Fibroblast of lung (primary cell): ENCODE results near the gene DOK5. TPM values are rescaled to one million over a fixed set of nuclear protein-coding genes. Genes with fewer than 3 reads are reported as not detected.
"Not testable (repeated sequence)": the region's sequence is repeated elsewhere in the genome, so short reads cannot be mapped to it uniquely, and the experiment has no call there.

Experiments used
- DNase-seq, 2 donors: peaks; one replicate each; pipeline versions ENCODE4 v3.0.0 to v3.0.0-alpha.2; 2010; ENCODE audit warnings: low read depth in 2 of 2
- H2AFZ ChIP-seq: 2 replicates; pipeline ENCODE4 v1.5.1; 2012; ENCODE audit warnings: low read length, control low read depth, inconsistent platforms
- H3K27ac ChIP-seq: 2 replicates; pipeline ENCODE4 v1.5.1; 2011; ENCODE audit warnings: low read length, control low read depth; ENCODE audit not compliant: insufficient read depth
- H3K27me3 ChIP-seq: 2 replicates; pipeline ENCODE4 v1.5.1; 2011; ENCODE audit warnings: mild to moderate bottlenecking, low read length; ENCODE audit not compliant: control insufficient read depth, insufficient read depth
- H3K36me3 ChIP-seq: 2 replicates; pipeline ENCODE4 v1.5.1; 2011; ENCODE audit warnings: low read length; ENCODE audit not compliant: control insufficient read depth, insufficient read depth
- H3K4me1 ChIP-seq: 2 replicates; pipeline ENCODE4 v1.5.1; 2011; ENCODE audit warnings: low read length; ENCODE audit not compliant: control insufficient read depth, insufficient read depth; ENCODE audit errors: extremely low read depth
- H3K4me2 ChIP-seq: 2 replicates; pipeline ENCODE4 v1.5.1; 2011; ENCODE audit warnings: low read length, control low read depth; ENCODE audit not compliant: insufficient read depth; ENCODE audit errors: extremely low read depth
- H3K4me3 ChIP-seq, 4 experiments: fragments of 200-600 bp in 1 of 4; sonication (generic) in 1 of 4; replicated peaks in 1 of 4; 2 replicates each; pipeline ENCODE4 v1.5.1; 2011 to 2016; ENCODE audit warnings: low read length in 4 of 4, low read depth in 3 of 4, mild to moderate bottlenecking in 3 of 4, control low read depth in 2 of 4, inconsistent platforms in 1 of 4, mixed read lengths in 1 of 4; ENCODE audit not compliant: insufficient read depth in 1 of 4; ENCODE audit errors: control extremely low read depth in 1 of 4
- H3K79me2 ChIP-seq: 2 replicates; pipeline ENCODE4 v1.5.1; 2012; ENCODE audit warnings: mild to moderate bottlenecking, low read length, inconsistent platforms; ENCODE audit not compliant: control insufficient read depth, insufficient read depth
- H3K9ac ChIP-seq: 2 replicates; pipeline ENCODE4 v1.5.1; 2011; ENCODE audit warnings: mild to moderate bottlenecking, low read length, control low read depth; ENCODE audit not compliant: insufficient read depth
- H3K9me3 ChIP-seq: 2 replicates; pipeline ENCODE4 v1.5.1; 2012; ENCODE audit warnings: low read depth, low read length; ENCODE audit not compliant: control insufficient read depth, insufficient read depth
- H4K20me1 ChIP-seq: 2 replicates; pipeline ENCODE4 v1.5.1; 2011; ENCODE audit warnings: low read length; ENCODE audit not compliant: control insufficient read depth, insufficient read depth; ENCODE audit errors: extremely low read depth
- CTCF ChIP-seq, 2 donors: IDR thresholded peaks in 1 of 2; conservative IDR thresholded peaks in 1 of 2; 1 replicate in 1 of 2; 2 replicates in 1 of 2; pipeline ENCODE4 v1.5.1; 2011 to 2012; ENCODE audit warnings: low read length in 2 of 2, control low read depth in 1 of 2, inconsistent platforms in 1 of 2, low read depth in 1 of 2, mild to moderate bottlenecking in 1 of 2
- EZH2 ChIP-seq: IDR thresholded peaks from 2 replicates; pipeline ENCODE4 v1.5.1; 2012; ENCODE audit warnings: low read length, control low read depth, mild to moderate bottlenecking; ENCODE audit errors: missing control alignments
- polyA plus RNA-seq, 2 donors: library from polyadenylated mRNA; depleted of rRNA in 1 of 2; stranded (reverse) in 1 of 2; unstranded in 1 of 2; fragments of >200 nt; gene quantifications; 2 replicates each; pipeline ENCODE4 v1.2.1, GENCODE V29; 2011 to 2012; ENCODE audit warnings: missing spikeins in 1 of 2
- total RNA-seq: library from RNA; depleted of rRNA; stranded (reverse); fragments of >200 nt; gene quantifications from 2 replicates; pipeline ENCODE4 v1.2.1, GENCODE V29; 2014

Gene DOK5
- total and polyA plus RNA-seq, 2 donors (not counting 1 experiment from before 2014, with no cell fraction given), result 13.5 to 19.2 TPM

- no peak overlapping the region for H2AFZ ChIP-seq
- H3K79me2 ChIP-seq, result no peaks in the 10 kb centered on the region
- no peak overlapping the region for H3K27ac ChIP-seq
- no peak overlapping the region for H3K9ac ChIP-seq
- H3K4me3 ChIP-seq, result no peak overlapping the region
- TF ChIP-seq CTCF (conservative IDR thresholded peaks at IDR 0.05 in 1 of 2, IDR thresholded peaks at IDR 0.05 in 1 of 2; ENCODE audit: low read depth in 1 of 2, low read length in 2 of 2) (no peak), EZH2 (no peak)
- H3K36me3 ChIP-seq, result no peaks in the 10 kb centered on the region
- no peak for DNase-seq
- no peaks in the 10 kb centered on the region for H3K9me3 ChIP-seq
- no peak overlapping the region for H3K4me2 ChIP-seq
- H4K20me1 ChIP-seq, result no peaks in the 10 kb centered on the region
- H3K27me3 ChIP-seq, result no peaks in the 10 kb centered on the region
- H3K4me1 ChIP-seq, result no peaks in the 10 kb centered on the region
These were observed 40.4 kb upstream of the DOK5 start for GRCh38 chr20:54435015-54435414.

- H3K9me3 ChIP-seq, DNase-seq, H3K79me2 ChIP-seq, H4K20me1 ChIP-seq, H2AFZ ChIP-seq, H3K36me3 ChIP-seq, H3K4me3 ChIP-seq, H3K4me1 ChIP-seq, H3K27ac ChIP-seq, H3K9ac ChIP-seq, H3K4me2 ChIP-seq, H3K27me3 ChIP-seq: not testable (repeated sequence)
These were observed 39.0 kb upstream of the DOK5 start for GRCh38 chr20:54436410-54436809.

- DNase-seq, result no peak
- H2AFZ ChIP-seq, result no peak overlapping the region
- TF ChIP-seq CTCF (conservative IDR thresholded peaks at IDR 0.05 in 1 of 2, IDR thresholded peaks at IDR 0.05 in 1 of 2; ENCODE audit: low read depth in 1 of 2, low read length in 2 of 2) (no peak), EZH2 (no peak)
- no peaks in the 10 kb centered on the region for H3K79me2 ChIP-seq
- H3K27ac ChIP-seq, result no peak overlapping the region
- H3K36me3 ChIP-seq, result no peaks in the 10 kb centered on the region
- no peaks in the 10 kb centered on the region for H3K9me3 ChIP-seq
- no peak overlapping the region for H3K9ac ChIP-seq
- no peak overlapping the region for H3K4me3 ChIP-seq
- no peaks in the 10 kb centered on the region for H3K27me3 ChIP-seq
- no peak overlapping the region for H3K4me2 ChIP-seq
- no peaks in the 10 kb centered on the region for H4K20me1 ChIP-seq
- no peaks in the 10 kb centered on the region for H3K4me1 ChIP-seq
These were observed 37.2 kb upstream of the DOK5 start for GRCh38 chr20:54438166-54438565.

- no peak overlapping the region for H2AFZ ChIP-seq
- no peak for DNase-seq
- no peaks in the 10 kb centered on the region for H3K4me1 ChIP-seq
- no peaks in the 10 kb centered on the region for H4K20me1 ChIP-seq
- TF ChIP-seq EZH2 (no peak), CTCF (conservative IDR thresholded peaks at IDR 0.05 in 1 of 2, IDR thresholded peaks at IDR 0.05 in 1 of 2; ENCODE audit: low read depth in 1 of 2, low read length in 2 of 2) (no peak)
- no peak overlapping the region for H3K27ac ChIP-seq
- no peak overlapping the region for H3K9ac ChIP-seq
- no peak overlapping the region for H3K4me2 ChIP-seq
- H3K4me3 ChIP-seq, result no peak overlapping the region
- H3K79me2 ChIP-seq, result no peaks in the 10 kb centered on the region
- H3K27me3 ChIP-seq, result no peaks in the 10 kb centered on the region
- no peaks in the 10 kb centered on the region for H3K36me3 ChIP-seq
- H3K9me3 ChIP-seq, result no peaks in the 10 kb centered on the region
These were observed 25.2 kb upstream of the DOK5 start for GRCh38 chr20:54450207-54450606.
